ENCODE measurements around the gene RBM10.

RBM10 gene

GRCh38 chrX:47194194-47194787 is 49.3 kb downstream of the RBM10 start:
- no peak for FAIRE-seq
- no peak for DNase-seq (ENCODE audit: insufficient read length, low spot score)

DNA sequence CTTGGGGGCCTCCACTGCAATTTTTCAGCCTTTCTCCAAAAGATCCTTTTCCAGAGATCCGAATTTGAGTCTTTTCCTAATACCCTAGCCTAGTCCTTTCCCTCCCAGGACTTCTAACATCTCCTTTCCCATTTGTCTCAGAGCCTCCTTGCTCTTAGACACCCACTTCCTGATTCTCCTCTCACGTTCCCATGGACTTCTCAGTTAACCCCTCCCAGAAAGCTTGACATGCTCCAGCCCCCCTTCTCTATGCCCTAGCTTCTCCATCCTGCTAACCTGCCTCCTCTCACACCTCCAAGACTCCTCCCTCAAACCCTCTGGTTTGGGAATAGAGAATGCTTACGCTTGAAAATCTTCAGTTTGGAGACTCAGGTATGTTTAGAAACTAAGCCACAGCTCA is 51.1 kb downstream of the RBM10 start:
- FAIRE-seq (no peak), DNase-seq (ENCODE audit: insufficient read length, low spot score) (no peak)

- FAIRE-seq (no peak), DNase-seq (ENCODE audit: insufficient read length, low spot score) (no peak)
These were observed 52.5 kb downstream of the RBM10 start for GRCh38 chrX:47197526-47197925.

DNA sequence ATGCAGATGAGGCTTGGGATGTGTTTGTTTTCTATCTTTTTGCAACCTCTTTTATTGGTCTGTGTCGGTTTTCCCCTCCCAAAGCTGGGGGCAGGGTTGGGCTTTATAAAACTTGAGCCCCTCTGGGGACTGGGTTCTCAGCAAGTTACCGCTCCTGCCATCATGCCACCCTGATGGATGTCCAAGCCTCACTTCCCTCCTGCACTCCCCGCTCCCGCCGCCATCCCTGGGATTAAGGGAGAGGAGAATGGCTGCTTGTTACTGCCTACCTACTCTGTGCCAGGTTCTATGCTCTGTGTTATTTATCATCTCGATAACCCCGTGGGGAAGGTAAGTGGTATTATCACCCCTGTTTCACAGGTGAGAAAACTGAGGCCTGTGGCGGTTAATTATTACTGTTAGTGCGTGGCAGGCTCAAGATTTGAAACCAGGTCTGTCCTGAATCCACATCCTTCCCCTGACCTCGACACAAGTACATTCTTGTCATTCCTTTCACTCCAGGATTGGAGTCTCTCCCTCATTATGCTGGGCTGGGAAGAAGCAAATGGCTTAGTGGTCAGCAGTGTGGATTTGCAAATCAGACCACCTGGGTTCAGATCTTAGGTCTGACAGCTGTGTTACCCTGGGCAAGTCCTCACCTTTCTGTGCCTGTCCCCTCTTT is 53.1 kb downstream of the RBM10 start:
- DNase-seq (ENCODE audit: insufficient read length, low spot score) (no peak), FAIRE-seq (no peak)

GRCh38 chrX:47198687-47199080 is 53.7 kb downstream of the RBM10 start:
- DNase-seq (ENCODE audit: insufficient read length, low spot score) (no peak), FAIRE-seq (no peak)

DNA sequence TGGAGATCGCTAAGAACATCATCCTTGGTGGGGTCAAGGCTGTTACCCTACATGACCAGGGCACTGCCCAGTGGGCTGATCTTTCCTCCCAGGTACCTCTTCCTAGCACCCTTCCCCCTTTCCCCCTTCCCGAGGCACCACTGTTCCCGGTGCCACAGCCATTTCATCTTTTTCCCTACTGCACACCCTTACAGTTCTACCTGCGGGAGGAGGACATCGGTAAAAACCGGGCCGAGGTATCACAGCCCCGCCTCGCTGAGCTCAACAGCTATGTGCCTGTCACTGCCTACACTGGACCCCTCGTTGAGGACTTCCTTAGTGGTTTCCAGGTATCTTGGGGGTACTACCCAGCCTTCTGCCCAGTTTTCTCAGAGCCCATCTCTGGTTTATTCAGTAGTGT is 54.3 kb downstream of the RBM10 start:
- DNase-seq (ENCODE audit: insufficient read length, low spot score): no peak

GRCh38 chrX:47200385-47201150 is 55.5 kb downstream of the RBM10 start:
- DNase-seq (ENCODE audit: insufficient read length, low spot score) (no peak), FAIRE-seq (no peak)

More for the DNA sequence above, 54.3 kb downstream of the RBM10 start:
- no peak for FAIRE-seq

GRCh38 chrX:47201345-47201944 is 56.4 kb downstream of the RBM10 start:
- no peak for FAIRE-seq
- no peak for DNase-seq (ENCODE audit: insufficient read length, low spot score)

GRCh38 chrX:47202316-47202715 is 57.3 kb downstream of the RBM10 start:
- FAIRE-seq (no peak), DNase-seq (ENCODE audit: insufficient read length, low spot score) (no peak)

DNA sequence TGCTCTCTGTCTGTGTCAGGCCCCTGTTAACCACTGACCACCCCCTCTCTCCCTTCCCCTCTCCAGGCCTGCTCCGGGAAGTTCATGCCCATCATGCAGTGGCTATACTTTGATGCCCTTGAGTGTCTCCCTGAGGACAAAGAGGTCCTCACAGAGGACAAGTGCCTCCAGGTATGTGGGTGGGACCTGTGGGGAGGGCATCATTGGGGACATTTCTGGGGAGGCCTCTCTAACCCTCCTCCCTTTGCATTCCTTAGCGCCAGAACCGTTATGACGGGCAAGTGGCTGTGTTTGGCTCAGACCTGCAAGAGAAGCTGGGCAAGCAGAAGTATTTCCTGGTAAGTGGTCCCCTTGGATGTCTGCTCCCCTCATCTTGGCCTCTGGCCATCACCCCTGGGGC is 57.9 kb downstream of the RBM10 start:
- DNase-seq (ENCODE audit: insufficient read length, low spot score) (no peak), FAIRE-seq (no peak)

DNA sequence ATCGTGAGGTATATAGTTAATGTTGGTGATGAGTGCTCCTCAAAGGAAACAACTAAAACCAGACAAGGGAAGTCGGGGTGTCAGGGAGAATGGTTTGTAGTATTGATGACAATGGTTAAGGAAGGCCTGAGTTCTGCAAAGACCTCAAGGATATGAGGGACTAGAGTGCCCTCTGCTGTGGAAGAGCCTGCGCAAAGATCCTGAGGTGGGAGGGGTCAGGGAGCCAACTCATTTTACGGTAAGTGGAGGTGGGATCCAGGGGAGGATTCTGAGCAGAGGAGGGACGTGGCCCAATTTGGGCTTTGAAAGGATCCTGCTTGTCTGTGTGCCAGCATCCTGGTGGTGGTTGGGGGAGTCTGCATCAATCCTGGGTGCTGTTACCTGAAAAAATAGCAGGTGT is 59.9 kb downstream of the RBM10 start:
- FAIRE-seq: no peak
- DNase-seq (ENCODE audit: insufficient read length, low spot score): no peak

DNA sequence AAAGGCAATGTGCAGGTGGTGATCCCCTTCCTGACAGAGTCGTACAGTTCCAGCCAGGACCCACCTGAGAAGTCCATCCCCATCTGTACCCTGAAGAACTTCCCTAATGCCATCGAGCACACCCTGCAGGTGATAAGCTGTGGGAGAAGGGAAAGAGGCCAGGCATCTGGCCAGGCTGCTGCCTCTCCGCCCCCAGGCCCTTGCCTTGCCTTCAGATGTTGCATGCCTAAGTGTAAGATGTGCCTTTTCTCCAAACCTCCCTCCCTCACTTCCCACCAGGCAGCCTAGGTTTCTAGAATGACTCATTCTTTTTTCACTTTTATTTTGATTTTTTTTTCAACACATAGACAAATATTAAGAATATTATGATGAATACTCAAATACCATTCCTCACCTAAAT is 61.3 kb downstream of the RBM10 start:
- FAIRE-seq (no peak), DNase-seq (ENCODE audit: insufficient read length, low spot score) (no peak)

- FAIRE-seq (no peak), DNase-seq (ENCODE audit: insufficient read length, low spot score) (no peak)
These were observed 63.1 kb downstream of the RBM10 start for GRCh38 chrX:47208108-47208507.

- FAIRE-seq (no peak), DNase-seq (ENCODE audit: insufficient read length, low spot score) (no peak)
These were observed 64.7 kb downstream of the RBM10 start for GRCh38 chrX:47209508-47210238.

GRCh38 chrX:47210661-47211425 is 65.8 kb downstream of the RBM10 start:
- FAIRE-seq (no peak), DNase-seq (ENCODE audit: insufficient read length, low spot score) (no peak)

DNA sequence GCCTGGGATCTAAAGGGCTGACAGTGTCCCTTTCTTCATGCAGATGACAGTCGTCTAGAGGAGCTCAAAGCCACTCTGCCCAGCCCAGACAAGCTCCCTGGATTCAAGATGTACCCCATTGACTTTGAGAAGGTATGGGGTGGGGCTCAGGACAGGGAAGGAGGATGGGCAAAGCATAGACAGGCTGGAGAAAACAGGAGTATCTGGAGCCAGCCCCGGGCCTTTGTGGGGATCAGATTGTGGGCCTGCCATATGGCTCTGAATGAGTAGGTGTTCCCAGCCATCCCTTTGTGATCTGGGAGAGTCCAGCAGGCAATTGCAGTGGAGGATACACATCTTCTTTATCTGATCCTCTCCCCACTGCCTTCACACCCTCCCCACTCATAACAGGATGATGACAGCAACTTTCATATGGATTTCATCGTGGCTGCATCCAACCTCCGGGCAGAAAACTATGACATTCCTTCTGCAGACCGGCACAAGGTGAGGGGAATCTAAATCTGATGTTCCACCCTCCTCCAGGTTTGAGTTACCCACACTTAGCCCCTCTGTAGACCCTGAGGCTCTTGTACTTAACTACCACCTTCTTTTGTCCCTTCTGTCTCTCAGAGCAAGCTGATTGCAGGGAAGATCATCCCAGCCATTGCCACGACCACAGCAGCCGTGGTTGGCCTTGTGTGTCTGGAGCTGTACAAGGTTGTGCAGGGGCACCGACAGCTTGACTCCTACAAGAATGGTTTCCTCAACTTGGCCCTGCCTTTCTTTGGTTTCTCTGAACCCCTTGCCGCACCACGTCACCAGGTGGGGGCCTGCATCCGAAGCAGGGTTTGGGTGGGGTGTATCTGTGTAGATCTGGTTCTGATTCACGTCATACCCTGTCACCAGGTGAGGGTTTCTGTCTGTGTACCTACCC is 67.6 kb downstream of the RBM10 start:
- DNase-seq (ENCODE audit: insufficient read length, low spot score): no peak
- FAIRE-seq: no peak

DNA sequence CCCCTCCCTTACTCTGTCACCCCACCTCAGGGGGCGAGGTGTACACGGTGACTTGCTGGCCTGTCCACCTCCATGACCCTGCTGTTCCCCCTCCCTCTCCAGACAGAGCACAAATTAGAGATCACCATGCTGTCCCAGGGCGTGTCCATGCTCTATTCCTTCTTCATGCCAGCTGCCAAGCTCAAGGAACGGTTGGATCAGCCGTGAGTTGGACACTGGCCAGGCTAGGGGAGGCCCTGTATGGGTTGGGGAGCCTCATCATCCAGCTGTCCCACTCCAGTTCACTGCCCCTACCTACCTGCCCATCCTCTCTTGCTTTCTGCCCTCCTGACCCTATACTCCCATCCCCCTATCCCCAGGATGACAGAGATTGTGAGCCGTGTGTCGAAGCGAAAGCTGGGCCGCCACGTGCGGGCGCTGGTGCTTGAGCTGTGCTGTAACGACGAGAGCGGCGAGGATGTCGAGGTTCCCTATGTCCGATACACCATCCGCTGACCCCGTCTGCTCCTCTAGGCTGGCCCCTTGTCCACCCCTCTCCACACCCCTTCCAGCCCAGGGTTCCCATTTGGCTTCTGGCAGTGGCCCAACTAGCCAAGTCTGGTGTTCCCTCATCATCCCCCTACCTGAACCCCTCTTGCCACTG is 69.5 kb downstream of the RBM10 start:
- no peak for DNase-seq (ENCODE audit: insufficient read length, low spot score)
- FAIRE-seq: no peak

DNA sequence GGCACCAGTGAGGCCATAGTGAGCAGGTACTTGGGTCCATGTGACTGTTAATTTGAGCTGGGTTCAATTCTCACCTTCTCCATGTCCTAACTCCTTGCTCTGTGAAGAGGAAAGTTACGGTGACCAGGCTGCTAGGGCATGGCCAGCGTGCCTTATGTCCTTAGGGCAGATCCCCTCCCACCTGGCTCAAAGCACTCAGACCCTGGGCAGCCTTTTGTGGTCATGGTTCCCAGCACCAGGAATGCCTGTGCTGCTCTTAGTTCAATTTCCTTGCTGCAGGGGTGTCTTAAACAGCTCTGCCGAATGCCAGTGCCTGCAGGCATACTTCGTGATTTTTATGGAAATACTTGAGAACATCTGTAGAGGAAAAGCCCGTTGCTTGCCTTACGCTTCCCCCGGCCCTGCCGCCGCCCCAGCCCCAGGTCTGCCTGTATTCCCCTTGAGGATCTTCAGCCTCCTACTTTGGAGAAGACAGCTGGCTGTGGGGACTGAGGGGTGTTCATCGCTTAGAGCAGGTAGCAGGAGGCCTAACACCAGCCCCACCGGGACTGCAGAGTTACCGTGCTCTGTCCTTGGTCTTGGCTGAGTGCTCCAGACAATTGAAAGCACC is 70.4 kb downstream of the RBM10 start:
- DNase-seq (ENCODE audit: insufficient read length, low spot score) (no peak), FAIRE-seq (no peak)
